NOMO-1 (cell line): ENCODE results near the gene AKT3.
A peak's percentile ranks its signal among the peaks of the same experiment; 100 is the strongest.
"Not testable (repeated sequence)": the region's sequence is repeated elsewhere in the genome, so short reads cannot be mapped to it uniquely, and the experiment has no call there.

ENCODE experiments used
- DNase-seq, 2 experiments: peaks; one replicate each; lab custom pipeline; 2025; ENCODE audit not compliant: unreplicated experiment in 2 of 2; lab: John Stamatoyannopoulos, UW

The AKT3 gene

GRCh38 chr1:243842978-243843511, 7.0 kb downstream of the AKT3 start:
- DNase-seq = peak in 1 of 2 experiments; percentile 11

DNA sequence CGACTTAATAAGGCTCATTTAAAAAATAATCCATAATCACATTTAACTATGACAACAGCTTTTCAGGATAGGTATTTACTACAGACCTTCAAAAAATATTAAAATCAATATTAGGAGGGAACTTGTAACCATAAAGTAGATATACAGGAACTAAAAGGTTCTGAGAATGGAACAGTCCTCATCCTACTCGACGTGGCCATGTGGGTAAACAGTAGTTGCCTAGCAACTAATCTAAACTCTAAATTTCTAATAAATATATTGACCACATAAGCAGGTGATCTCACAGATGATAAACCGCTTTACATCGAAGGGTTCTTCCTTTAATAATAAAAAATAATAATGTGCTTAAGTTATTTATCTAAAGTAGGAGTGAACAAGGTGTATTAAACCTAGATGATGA, 7.9 kb downstream of the AKT3 start:
- DNase-seq = no peak

GRCh38 chr1:243841507-243841906, 8.5 kb downstream of the AKT3 start:
- DNase-seq = no peak

- DNase-seq = no peak
Measured at GRCh38 chr1:243837907-243838535, 12.0 kb downstream of the AKT3 start.

DNA sequence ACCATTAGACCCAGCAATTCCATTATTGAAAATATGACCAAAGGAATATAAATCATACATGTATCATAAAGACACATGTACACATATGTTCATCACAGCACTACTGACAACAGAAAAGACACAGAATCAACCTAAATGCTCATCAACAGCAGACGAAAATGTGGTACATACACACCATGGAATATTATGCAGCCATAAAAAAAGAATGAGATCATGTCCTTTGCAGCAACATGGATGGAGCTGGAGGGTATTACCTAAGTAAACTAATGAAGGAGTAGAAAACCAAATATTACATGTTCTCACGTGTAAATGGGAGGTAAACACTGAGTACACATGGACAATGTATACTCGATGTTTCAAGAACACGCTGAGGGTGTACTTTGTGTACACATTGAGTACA, 15.9 kb downstream of the AKT3 start:
- DNase-seq = no peak

DNA sequence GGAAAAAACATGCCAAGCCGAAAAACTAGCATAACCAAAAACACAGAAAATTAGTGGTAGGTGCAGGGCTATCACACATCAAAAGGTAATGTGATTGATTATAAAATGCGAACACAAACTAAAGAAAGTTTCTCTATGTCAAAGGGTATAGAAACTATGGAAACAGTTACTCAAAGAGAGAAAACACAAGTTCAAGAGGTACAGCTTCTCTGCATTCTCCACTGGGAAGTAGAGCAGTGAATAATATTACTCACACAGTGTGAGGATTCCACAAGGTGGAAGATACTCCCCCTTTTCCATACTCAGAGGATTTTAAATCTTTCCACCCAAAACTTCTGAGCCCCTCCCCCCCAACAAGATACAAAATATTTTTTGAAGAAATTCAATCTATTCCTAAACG, 18.6 kb downstream of the AKT3 start:
- no peak for DNase-seq

DNA sequence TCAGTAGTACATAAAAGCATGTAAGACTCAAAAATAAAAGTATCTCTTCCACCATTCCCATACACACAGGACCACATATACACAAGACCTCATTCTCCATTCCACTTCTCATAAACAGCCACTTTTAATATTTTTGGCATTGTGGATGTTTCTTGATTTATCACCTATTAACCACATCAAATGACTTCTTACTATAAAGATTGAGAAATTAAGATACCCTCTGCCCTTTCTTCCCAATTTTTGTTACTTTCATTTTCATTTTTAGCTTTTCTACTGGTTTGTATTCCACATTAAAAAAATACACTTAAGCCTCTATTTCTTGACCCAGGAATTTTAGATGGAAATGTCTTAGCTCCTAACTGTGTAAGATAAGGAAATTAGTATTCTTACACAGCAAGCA, 22.8 kb downstream of the AKT3 start:
- peak; percentile 13 to 29 for DNase-seq

DNA sequence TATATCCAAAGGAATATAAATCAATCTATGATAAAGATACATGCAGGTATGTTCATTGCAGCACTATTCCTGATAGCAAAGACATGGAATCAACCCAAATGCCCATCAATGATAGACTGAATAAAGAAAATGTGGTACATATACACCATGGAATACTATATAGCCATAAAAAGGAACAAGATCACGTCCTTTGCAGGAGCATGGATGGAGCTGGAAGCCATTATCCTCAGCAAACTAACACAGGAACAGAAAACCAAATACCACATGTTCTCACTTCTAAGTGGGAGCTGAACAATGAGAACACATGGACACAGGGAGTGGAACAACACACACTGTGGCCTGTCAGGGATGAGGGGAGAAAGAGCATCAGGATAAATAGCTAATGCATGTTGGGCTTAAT, 25.1 kb downstream of the AKT3 start:
- DNase-seq = not testable (repeated sequence)

GRCh38 chr1:243821177-243821680, 28.8 kb downstream of the AKT3 start:
- DNase-seq = no peak

GRCh38 chr1:243819438-243819839, 30.6 kb downstream of the AKT3 start:
- no peak for DNase-seq

GRCh38 chr1:243818978-243819377, 31.1 kb downstream of the AKT3 start:
- no peak for DNase-seq

DNA sequence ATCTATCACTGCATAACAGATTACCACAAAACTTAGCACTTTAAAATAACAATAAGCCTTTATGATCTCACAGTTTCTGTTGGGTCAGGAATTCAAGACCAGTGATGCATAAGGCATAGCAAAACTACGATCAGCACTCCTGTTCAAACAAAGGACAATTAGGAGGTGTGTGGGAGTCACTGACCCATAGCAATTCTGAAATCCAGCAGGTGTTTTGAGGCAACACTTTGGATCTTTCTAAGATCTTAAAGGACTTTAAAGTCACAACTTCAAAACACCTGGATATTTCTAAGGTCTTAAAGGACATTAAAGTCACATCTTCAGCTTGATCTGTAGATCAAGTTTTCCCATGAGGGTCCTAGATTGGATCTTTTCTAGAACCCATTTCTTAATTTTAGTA, 35.3 kb downstream of the AKT3 start:
- no peak for DNase-seq

DNA sequence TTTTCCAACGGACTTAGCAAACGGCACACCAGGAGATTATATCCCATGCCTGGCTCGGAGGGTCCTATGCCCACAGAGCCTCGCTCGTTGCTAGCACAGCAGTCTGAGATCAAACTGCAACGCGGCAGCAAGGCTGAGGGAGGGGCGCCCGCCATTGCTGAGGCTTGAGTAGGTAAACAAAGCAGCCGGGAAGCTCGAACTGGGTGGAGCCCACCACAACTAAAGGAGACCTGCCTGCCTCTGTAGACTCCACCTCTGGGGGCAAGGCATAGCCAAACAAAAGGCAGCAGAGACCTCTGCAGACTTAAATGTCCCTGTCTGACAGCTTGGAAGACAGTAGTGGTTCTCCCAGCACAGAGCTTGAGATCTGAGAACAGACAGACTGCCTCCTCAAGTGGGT, 42.7 kb downstream of the AKT3 start:
- not testable (repeated sequence) for DNase-seq

DNA sequence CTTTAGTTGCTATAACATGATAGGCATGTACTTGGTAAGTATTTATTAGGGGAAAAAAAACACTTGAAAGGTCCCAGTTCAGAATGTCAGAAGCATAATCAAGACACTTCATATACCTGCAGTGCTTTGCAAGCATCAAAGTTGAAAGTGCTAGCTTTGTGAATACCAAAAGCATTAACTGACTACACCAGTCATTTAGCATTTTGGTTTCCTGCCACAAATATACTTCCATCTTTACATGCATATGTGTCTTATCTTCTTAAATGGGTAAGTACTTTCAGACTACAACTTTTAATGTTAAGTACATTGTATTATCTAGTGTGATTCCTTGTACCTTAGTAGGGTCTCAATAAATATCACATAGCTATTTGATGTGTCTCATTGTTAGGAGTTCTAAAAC, 43.7 kb downstream of the AKT3 start:
- DNase-seq = no peak

DNA sequence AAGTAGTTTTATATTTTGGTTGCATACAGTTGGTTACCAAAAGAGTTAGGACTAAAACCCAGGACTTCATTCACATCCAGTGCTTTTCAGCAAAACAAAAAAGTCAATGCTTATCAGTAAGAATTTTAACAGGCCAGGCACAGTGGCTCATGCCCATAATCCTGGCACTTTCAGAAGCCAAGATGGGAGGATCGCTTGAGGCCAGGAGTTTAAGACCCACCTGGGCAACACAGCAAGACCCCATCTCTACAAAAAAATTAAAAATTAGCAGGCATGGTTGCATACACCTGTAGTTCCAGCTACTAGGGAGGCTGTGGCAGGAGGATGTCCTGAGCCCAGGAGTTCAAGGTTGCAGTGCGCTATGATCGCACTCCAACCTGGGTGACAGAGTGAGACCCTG, 47.3 kb downstream of the AKT3 start:
- DNase-seq = no peak

DNA sequence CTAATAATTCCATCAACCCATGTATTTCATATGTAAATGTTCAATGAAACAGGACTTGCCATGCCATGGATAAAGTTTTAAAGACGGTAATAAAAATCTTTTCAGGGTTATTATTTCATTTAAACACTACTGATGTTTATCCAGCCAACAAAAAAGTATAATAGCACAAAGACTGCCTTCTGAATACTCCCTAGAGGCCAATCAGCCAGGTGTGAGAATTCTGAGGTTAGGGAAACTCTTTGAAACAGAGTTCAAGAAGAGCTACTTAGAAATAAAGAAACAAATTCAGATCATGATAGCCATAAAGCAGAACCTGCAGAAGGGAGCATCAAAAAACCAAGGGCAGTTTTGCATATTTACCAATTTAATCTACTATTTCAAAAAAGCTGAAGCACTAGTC, 48.7 kb downstream of the AKT3 start:
- DNase-seq = no peak

- no peak for DNase-seq
Measured at GRCh38 chr1:243799908-243800307, 50.1 kb downstream of the AKT3 start.

- no peak for DNase-seq
Measured at GRCh38 chr1:243798726-243799125, 51.3 kb downstream of the AKT3 start.

DNA sequence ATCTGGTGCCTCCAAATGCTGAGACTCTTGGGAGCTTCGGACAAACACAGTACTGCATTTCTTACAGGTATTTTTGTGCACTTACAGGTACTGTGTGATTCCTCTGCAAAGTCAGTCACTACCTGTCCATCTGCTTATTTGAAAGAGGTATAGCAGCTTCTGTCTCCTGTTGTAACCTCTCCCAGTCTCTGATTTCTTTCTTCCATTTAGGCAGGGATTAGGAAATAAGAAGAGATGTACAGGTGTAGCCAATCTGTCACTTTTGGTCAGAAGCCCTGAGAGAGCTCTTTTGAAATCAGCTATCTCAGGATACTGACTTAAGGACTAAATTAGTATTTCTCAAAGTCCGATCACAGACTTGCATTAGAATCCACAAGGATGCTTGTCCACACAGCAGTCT, 54.0 kb downstream of the AKT3 start:
- no peak for DNase-seq

GRCh38 chr1:243793298-243793697, 56.7 kb downstream of the AKT3 start:
- no peak for DNase-seq

- no peak for DNase-seq
Measured at GRCh38 chr1:243792891-243793290, 57.2 kb downstream of the AKT3 start.

DNA sequence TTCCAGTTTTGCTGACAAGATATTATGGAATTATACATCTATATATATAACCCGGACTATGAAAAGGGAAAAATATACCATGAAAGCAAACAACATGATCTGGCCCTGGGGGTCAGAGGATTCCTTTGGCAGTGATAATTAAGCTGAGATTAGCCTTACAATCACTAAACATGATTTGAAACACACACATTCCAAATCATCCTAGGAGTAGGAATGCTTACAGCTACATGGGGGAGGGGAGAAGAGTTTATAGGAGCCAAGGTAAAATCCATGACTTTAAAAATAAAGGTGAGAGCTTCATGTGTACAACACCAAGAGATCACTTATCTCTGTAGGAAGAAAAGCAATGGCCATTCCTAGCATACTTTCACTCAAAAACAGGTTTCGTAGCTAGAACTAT, 57.6 kb downstream of the AKT3 start:
- DNase-seq = no peak
